ENCODE results near the gene PARP1.

The PARP1 gene

DNA sequence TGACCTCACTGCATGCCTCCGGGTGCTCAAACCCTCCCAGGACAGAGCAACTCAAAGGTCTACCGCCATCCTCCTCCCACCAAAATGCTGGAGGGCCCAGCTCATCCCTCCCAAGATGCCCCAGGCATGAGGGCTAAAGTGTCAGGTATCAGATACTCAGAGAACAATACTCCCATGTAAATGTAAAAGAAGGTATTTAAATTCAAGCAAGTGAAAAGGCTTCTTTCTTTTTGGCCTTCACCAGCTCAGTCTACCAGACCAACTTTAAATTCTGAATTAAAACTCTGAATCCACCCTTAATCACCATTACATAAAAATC is 3.0 kb downstream of the PARP1 start:
- no peak for DNase-seq

DNA sequence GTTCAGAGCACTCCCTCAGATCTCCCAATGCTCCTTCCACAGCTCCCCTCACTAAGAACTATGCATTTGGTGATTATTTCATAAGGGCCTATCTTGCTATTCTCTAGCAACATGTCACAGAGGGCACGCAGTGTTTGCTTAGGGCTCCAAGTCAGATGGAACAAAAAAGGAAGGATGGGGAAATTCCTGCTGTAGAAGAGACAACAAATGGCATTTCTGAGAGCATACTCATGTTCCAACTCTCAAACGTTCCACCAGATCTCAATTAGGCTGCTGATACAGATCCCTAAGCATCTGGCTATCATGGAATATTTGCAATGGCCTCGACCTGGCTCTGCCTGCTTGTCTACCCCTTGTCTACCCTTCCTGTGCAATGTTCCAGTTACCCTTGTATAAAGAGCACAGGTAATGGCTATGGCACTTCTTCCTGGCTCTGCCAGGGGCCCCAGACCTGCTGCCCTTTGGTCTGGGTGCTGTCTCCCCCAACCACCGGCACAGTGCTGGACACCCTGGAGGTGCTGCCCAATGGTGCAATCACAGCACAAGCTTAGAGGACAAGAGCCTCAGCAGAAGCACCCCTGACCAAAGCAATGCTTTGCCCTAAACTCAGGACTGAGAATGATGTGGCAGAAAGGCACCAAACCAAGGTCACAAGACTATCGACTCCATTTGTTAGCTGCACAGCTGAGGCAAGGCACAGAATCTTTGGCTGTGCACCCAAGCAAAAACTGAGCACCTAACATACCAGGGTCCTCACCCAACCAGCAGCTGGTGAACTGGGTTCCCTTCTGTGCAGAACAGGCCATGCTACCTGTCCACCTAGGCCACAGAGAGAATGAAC is 3.6 kb downstream of the PARP1 start:
- no peak for DNase-seq

DNA sequence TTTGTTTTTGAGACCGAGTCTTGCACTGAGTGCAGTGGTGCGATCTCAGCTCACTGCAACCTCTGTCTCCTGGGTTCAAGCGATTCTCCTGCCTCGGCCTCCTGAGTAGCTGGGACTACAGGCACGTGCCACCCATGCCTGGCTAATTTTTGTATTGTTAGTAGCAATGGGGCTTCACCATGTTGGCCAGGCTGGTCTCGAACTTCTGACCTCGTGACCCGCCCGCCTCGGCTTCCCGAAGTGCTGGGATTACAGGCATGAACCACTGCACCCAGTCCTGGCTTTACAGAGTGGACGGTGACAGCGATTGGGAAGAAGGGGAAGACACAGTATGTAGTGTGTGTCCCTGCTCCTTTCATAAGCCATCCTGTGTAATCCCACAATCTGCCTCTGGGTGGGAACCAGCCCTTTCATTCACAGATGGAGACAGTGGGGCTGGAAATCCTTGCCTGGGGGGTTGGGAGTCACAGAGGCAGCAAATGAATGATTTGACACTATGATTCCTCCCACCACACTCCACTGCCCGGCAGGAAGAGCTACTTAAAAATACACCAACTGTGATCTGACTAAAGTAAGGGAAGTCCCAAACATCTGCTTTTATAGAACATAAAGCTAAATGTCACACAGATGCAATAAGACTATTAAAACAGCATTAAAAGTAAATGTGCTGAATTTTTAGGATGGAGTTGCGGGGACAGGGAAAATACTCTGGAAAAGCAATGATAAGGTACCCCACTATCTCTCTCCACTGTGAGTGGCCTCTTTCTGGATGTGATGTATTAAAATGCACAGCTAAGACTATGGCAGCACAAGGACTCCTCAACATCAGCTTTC is 4.5 kb downstream of the PARP1 start:
- no peak for DNase-seq

DNA sequence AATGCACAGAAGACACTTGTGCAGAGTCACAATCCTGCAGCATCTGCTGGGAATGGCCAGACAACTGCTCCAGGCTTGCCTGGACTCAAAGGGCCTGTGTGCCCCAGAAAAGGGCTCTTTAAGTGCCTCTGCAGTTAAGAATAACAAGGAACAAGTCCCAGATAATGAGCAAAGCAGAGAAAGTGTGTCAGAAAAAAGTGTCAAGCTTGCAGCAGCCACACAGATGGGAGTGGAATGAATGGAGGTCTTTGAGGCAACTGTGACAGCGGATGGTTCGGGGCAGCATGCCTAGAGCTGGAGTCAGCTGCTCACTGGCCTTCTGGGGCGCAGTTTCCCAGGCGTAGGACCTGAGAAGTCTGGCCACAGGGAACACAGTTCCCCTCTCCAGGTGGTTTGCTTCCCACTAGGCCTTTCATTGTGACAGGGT is 5.1 kb downstream of the PARP1 start:
- no peak for DNase-seq

- DNase-seq = no peak
Measured at GRCh38 chr1:226401355-226402303, 6.3 kb downstream of the PARP1 start.

GRCh38 chr1:226400519-226401354 is 7.2 kb downstream of the PARP1 start:
- no peak for DNase-seq

DNA sequence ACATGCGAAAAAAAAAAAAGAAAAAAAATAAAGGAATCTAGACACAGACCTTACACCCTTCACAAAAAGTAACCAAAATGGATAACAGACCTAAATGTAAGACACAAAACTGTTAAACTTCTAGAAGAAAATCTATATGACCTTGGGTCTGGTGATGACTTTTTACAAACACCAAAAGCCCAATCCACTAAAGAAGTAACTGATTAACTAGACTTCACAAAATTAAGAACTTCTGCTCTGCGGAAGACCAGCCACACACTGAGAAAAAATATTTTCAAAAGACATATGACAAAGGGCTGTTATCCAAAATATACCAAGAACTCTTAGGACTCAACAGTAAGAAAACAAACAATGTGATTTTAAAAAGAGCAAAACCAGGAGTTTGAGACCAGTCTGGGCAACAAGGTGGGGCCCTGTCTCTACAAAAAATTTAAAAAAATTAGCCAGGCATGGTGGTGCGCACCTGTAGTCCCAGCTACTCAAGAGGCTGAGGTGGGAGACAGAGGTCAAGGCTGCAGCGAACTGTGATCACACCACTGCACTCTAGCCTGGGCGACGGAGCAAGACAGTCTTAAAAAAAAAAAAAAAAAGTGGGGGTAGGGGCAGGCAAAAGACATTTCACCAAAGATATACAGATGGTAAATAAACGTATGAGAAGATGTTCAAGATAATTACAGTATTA is 9.8 kb downstream of the PARP1 start:
- DNase-seq = no peak

DNA sequence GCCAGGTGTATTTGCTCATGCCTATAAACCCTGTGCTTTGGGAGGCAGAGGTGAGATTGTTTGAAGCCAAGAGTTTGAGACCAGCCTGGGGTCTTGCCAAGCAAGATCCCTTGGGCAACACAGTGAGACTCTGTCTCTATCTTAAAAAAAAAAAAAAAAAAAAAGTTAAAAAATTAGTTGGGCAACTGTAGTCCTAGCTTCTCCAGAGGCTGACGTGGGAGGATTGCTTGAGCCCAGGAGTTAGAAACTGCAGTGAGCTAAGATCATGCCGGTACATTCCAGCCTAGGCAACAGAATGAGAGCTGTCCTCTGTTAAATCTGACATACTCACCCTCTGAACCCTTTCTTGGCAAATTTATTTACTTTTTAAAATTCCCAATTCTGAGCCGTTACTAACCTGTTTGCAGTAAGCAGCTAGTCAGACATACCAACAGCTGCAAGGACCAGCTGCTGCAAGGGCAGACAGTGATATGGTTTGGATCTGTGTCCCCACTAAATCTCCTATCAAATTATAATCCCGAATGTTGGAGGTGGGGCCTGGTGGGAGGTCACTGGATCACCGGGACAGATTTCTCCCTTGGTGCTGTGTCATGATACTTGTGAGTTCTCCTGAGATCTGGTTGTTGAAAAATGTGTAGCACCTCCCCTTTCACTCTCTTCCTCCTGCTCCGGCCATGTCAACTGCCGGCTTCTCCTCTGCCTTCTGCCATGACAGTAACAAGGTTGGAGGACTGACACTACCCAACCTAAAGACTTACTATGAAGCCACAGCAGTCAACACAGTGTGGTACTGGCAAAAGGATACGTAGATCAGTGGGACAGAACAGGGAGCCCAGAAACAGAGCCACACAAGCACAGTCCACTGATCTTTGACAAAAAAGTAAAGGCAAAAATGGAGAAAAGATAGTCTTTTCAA is 10.6 kb downstream of the PARP1 start:
- DNase-seq = no peak

DNA sequence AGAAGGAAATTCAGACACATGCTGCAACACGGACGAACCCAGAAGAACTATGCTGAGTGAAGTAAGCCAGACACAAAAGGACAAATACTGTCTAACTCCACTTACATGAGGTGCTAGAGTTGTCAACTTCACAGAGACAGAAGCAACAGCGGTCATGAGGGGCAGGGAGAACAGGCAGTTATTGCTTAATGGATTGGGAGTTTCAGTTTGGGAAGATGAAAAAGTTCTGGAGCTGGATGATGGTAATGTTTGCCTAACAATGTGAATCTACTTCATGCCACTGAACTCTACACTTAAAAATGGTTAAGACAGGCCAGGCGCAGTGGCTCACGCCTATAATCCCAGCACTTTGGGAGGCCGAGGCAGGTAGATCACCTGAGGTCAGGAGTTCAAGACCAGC is 12.1 kb downstream of the PARP1 start:
- no peak for DNase-seq

GRCh38 chr1:226394462-226394861 is 13.4 kb downstream of the PARP1 start:
- DNase-seq = no peak

- DNase-seq = no peak
Measured at GRCh38 chr1:226390681-226391080, 17.2 kb downstream of the PARP1 start.

DNA sequence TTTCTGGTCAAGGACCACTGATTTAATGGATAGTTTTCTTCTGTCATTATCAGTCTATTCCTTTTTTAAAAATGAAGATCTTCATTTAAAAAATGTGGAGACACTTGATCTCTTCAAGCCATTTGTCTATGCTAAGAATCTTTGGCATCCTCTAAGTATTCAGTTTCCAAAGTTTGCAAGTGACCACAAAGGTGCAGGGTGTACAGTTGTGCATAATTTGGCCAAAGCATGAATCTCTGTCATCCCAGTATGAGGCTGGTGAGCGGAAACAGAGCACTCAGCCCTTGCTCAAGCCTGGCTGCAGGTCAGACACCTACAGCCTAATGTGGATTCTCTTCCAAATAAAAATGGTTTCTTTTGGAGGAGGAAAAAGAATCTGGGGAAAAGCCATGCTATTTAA is 19.8 kb downstream of the PARP1 start:
- no peak for DNase-seq

- DNase-seq = no peak
Measured at GRCh38 chr1:226384717-226385116, 23.2 kb downstream of the PARP1 start.

- no peak for DNase-seq
Measured at GRCh38 chr1:226384040-226384439, 23.9 kb downstream of the PARP1 start.

DNA sequence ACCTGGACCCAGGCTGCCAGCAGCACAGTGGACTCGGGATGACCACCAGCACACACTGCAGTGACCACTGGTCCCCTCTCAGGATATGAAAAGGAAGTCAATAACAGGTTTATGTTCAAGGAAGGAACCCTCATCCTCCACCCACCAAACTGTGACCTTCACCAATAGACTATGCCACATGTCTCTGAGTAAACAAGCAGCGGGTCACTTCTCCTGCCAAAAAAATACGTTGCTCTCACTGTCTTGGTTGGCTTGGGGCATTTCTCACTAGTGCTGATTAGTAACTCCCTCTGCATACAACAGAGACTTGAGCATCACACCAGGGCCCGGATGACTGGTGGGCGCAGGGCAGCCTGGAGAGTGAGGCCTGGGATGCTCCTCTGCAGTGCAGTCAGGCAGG is 25.9 kb downstream of the PARP1 start:
- DNase-seq = no peak

DNA sequence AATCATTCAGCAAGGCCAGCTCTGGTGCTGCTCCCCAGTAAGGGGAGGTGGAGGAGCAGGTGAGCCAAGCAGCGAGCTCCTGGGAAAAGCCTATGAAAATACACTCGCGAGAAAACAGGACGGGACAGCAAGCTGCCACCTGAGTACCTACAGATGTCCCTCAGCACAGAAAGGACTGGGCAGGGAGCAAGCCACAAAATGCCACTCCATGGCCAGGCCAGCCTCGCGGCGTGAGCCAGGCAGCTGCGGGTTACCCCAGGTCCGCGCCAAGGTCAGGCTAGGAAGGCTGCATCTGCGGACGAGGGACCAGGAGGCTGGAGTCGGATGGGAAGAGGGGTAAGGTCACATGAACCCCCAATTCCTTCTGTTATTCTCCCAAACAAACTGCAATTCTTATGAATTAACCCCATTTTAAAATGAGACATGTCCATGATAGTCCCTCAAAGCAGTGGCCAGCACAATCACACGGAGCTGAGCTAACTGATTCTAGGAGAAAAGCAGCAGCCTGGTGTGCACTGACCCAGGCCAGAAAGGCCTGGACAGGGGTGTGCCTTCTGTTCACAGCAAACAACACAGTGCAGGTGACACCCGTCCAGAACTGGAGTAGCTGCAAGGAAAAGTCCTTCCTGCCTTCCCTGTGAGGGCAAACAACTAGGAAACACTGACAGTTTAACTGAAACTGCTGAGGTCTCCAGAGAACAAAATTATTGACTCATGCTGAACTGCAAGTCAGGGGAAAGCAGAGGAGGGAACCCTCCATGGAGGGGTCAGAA is 26.5 kb downstream of the PARP1 start:
- no peak for DNase-seq

- no peak for DNase-seq
Measured at GRCh38 chr1:226378071-226378470, 29.8 kb downstream of the PARP1 start.

DNA sequence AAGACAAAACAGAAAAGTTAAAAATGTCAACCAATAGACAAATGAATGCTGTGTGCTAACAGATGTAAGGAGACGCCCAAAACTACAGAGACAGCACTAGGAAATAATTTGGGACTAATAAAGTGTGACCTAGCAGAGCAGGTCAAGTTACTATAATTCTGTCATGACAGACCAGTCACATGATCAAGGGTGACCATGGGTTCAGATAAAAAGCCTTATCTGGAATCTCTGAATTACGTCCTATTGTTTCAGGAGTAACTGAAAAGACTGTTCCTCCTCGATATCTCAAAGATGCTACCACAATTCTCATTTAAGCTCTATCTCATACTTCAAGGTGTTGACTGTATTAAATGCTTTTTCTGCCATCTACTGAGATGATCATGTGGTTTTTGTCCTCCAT is 31.6 kb downstream of the PARP1 start:
- DNase-seq = no peak

- DNase-seq = no peak
Measured at GRCh38 chr1:226373376-226373775, 34.5 kb downstream of the PARP1 start.

GRCh38 chr1:226372885-226373284 is 35.0 kb downstream of the PARP1 start:
- no peak for DNase-seq
